Liver (tissue), 9 donors: ENCODE data around the gene LCA5L. TPM values are rescaled to one million over a fixed set of nuclear protein-coding genes. Genes with fewer than 3 reads are reported as not detected.
"Not testable (repeated sequence)": the region's sequence is repeated elsewhere in the genome, so short reads cannot be mapped to it uniquely, and the experiment has no call there.

ENCODE experiments used
- DNase-seq: peaks from one replicate; pipeline ENCODE4 v3.0.0-alpha.2; 2017; ENCODE audit warnings: low spot score
- H3K27ac ChIP-seq, 2 donors: one replicate each; pipeline ENCODE4 v1.7.0; 2013; ENCODE audit warnings: inconsistent platforms in 2 of 2, low read length in 2 of 2, control low read depth in 1 of 2, low read depth in 1 of 2, mild to moderate bottlenecking in 1 of 2
- H3K27me3 ChIP-seq, 4 donors: one replicate each; pipeline versions ENCODE4 v1.6.1 to v1.7.0; 2013; ENCODE audit warnings: low read length in 3 of 4, inconsistent platforms in 1 of 4, mild to moderate bottlenecking in 1 of 4, moderate library complexity in 1 of 4; ENCODE audit not compliant: control insufficient read depth in 4 of 4, insufficient read depth in 4 of 4
- H3K36me3 ChIP-seq, 4 donors: one replicate each; pipeline versions ENCODE4 v1.6.1 to v1.7.0; 2013; ENCODE audit warnings: low read length in 3 of 4, mild to moderate bottlenecking in 3 of 4, low read depth in 1 of 4, moderate library complexity in 1 of 4; ENCODE audit not compliant: control insufficient read depth in 4 of 4, insufficient read depth in 3 of 4
- H3K4me1 ChIP-seq, 4 donors: one replicate each; pipeline versions ENCODE4 v1.6.1 to v1.7.0; 2013; ENCODE audit warnings: low read length in 3 of 4, mild to moderate bottlenecking in 3 of 4, moderate library complexity in 1 of 4; ENCODE audit not compliant: control insufficient read depth in 4 of 4, insufficient read depth in 4 of 4
- H3K4me3 ChIP-seq, 3 donors: one replicate each; pipeline versions ENCODE4 v1.6.1 to v1.7.0; 2013; ENCODE audit warnings: low read length in 3 of 3, control low read depth in 1 of 3, low read depth in 1 of 3, mild to moderate bottlenecking in 1 of 3
- H3K9ac ChIP-seq, 2 donors: one replicate each; pipeline ENCODE4 v1.7.0; 2013; ENCODE audit warnings: low read length in 2 of 2, mild to moderate bottlenecking in 2 of 2, moderate library complexity in 2 of 2, control low read depth in 1 of 2, low read depth in 1 of 2
- H3K9me3 ChIP-seq, 4 donors: one replicate each; pipeline versions ENCODE4 v1.6.1 to v1.7.0; 2013; ENCODE audit warnings: low read length in 3 of 4; ENCODE audit not compliant: control insufficient read depth in 4 of 4
- EGR1 ChIP-seq, 2 donors: IDR thresholded peaks; 2 replicates each; pipeline ENCODE4 v1.6.1; 2016 to 2018; ENCODE audit warnings: antibody characterized with exemption in 2 of 2, low read depth in 2 of 2
- GABPA ChIP-seq, 2 donors: IDR thresholded peaks in 1 of 2; conservative IDR thresholded peaks in 1 of 2; 2 replicates each; pipeline ENCODE4 v1.6.1; 2016; ENCODE audit warnings: antibody characterized with exemption in 2 of 2, mild to moderate bottlenecking in 1 of 2, moderate library complexity in 1 of 2
- HNF4G ChIP-seq: IDR thresholded peaks from 2 replicates; pipeline ENCODE4 v1.6.1; 2016; ENCODE audit warnings: antibody characterized with exemption
- JUND ChIP-seq, 2 donors: IDR thresholded peaks; 2 replicates each; pipeline ENCODE4 v1.6.1; 2016; ENCODE audit warnings: antibody characterized with exemption in 2 of 2
- RAD21 ChIP-seq, 2 donors: IDR thresholded peaks; 2 replicates each; pipeline ENCODE4 v1.6.1; 2016; ENCODE audit warnings: antibody characterized with exemption in 2 of 2, mild to moderate bottlenecking in 2 of 2
- RXRA ChIP-seq, 2 donors: IDR thresholded peaks; 2 replicates each; pipeline ENCODE4 v1.6.1; 2017 to 2018; ENCODE audit warnings: antibody characterized with exemption in 2 of 2, mild to moderate bottlenecking in 1 of 2
- SP1 ChIP-seq: IDR thresholded peaks from 2 replicates; pipeline ENCODE4 v1.6.1; 2018; ENCODE audit warnings: antibody characterized with exemption, mild to moderate bottlenecking
- TAF1 ChIP-seq: conservative IDR thresholded peaks from 2 replicates; pipeline ENCODE4 v1.6.1; 2016; ENCODE audit warnings: antibody characterized with exemption, mild to moderate bottlenecking
- WGBS: extraction: QIAGEN DNeasy Blood & Tissue Kit; methylation state at CpG from one replicate; pipeline ENCODE4 v1.1.7; 2013; 5-methylcytosine and 5-hydroxymethylcytosine counted together
- polyA plus RNA-seq, 2 donors: library from polyadenylated mRNA; stranded (reverse) in 1 of 2; unstranded in 1 of 2; fragments of 200-250 nt in 1 of 2; fragments of >200 nt in 1 of 2; fragmentation: Nextera tagmentation in 1 of 2; extraction: Ambion mirVana in 1 of 2; gene quantifications; one replicate each; pipeline versions ENCODE4 v1.2.1 to v1.2.3, GENCODE V29; 2013 to 2015
- total RNA-seq, 2 donors: library from RNA; depleted of rRNA; stranded (reverse); fragments of >200 nt; gene quantifications; one replicate each; pipeline ENCODE4 v1.2.3, GENCODE V29; 2014
- TF ChIP-seq, protein P1 (sequence below): IDR thresholded peaks from 2 replicates; pipeline ENCODE4 v1.6.1; 2016; ENCODE audit warnings: antibody characterized with exemption
- TF ChIP-seq, protein P2 (sequence below): IDR thresholded peaks from 2 replicates; pipeline ENCODE4 v1.6.1; 2016; ENCODE audit warnings: antibody characterized with exemption
- TF ChIP-seq, protein P3 (sequence below): fragments of 150-350 bp; IDR thresholded peaks from 2 replicates; pipeline ENCODE4 v1.5.1; 2017; ENCODE audit warnings: improper control_type of control experiment, low read depth, low read length; ENCODE audit not compliant: missing input control
- TF ChIP-seq, protein P4 (sequence below): IDR thresholded peaks from 2 replicates; pipeline ENCODE4 v1.6.1; 2016; ENCODE audit warnings: antibody characterized with exemption
- TF ChIP-seq, protein P5 (sequence below): IDR thresholded peaks from 2 replicates; pipeline ENCODE4 v1.6.1; 2016; ENCODE audit warnings: antibody characterized with exemption, mild to moderate bottlenecking
- donor health status: healthy.
- donor health status: healthy.
- donor health status: healthy.
- donor health status: healthy.
- donor health status: healthy.

The LCA5L gene
- total and polyA plus RNA-seq, 4 donors, result 0.19 to 1.6 (median 0.99) TPM

DNA sequence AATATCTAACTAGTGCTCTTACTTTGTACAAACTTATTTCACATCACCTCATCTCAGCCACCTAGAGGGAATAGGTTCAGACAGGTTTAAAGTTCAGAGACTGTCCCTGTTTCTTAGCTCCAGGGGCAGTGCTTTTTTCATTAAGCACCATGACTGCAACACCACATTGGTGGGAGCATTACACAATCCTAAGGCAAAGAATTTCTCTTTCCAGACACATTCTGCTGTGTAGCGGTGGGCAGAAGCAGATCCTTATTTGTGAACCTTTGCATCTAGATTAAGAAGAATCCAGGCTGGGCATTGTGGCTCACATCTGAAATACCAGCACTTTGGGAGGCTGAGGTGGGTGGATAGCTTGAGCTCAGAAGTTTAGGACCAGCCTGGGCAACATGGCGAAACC lies 16.1 kb downstream of the LCA5L start:
- H3K4me1 ChIP-seq, result no peaks in the 10 kb centered on the region
- no peak for DNase-seq
- no peaks in the 10 kb centered on the region for H3K9me3 ChIP-seq
- 70% methylated on average over 2 of the region's 2 CpGs for WGBS
- H3K36me3 ChIP-seq, result peaks cover 0 to 1% (median 0%) of the 10 kb centered on the region in 4 donors
- H3K4me3 ChIP-seq, result no peak overlapping the region
- no peak overlapping the region for H3K9ac ChIP-seq
- no peak overlapping the region for H3K27ac ChIP-seq
- TF ChIP-seq, protein P1, sequence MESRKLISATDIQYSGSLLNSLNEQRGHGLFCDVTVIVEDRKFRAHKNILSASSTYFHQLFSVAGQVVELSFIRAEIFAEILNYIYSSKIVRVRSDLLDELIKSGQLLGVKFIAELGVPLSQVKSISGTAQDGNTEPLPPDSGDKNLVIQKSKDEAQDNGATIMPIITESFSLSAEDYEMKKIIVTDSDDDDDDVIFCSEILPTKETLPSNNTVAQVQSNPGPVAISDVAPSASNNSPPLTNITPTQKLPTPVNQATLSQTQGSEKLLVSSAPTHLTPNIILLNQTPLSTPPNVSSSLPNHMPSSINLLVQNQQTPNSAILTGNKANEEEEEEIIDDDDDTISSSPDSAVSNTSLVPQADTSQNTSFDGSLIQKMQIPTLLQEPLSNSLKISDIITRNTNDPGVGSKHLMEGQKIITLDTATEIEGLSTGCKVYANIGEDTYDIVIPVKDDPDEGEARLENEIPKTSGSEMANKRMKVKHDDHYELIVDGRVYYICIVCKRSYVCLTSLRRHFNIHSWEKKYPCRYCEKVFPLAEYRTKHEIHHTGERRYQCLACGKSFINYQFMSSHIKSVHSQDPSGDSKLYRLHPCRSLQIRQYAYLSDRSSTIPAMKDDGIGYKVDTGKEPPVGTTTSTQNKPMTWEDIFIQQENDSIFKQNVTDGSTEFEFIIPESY, result no peak
- TF ChIP-seq RXRA (IDR thresholded peaks at IDR 0.05) (no peak), JUND (IDR thresholded peaks at IDR 0.05) (no peak), GABPA (IDR thresholded peaks at IDR 0.05 in 1 of 2, conservative IDR thresholded peaks at IDR 0.05 in 1 of 2) (no peak), TAF1 (no peak), EGR1 (IDR thresholded peaks at IDR 0.05; ENCODE audit: low read depth in 2 of 2) (no peak)
- TF ChIP-seq, protein P2, sequence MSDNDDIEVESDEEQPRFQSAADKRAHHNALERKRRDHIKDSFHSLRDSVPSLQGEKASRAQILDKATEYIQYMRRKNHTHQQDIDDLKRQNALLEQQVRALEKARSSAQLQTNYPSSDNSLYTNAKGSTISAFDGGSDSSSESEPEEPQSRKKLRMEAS, result no peak
- TF ChIP-seq, protein P3, sequence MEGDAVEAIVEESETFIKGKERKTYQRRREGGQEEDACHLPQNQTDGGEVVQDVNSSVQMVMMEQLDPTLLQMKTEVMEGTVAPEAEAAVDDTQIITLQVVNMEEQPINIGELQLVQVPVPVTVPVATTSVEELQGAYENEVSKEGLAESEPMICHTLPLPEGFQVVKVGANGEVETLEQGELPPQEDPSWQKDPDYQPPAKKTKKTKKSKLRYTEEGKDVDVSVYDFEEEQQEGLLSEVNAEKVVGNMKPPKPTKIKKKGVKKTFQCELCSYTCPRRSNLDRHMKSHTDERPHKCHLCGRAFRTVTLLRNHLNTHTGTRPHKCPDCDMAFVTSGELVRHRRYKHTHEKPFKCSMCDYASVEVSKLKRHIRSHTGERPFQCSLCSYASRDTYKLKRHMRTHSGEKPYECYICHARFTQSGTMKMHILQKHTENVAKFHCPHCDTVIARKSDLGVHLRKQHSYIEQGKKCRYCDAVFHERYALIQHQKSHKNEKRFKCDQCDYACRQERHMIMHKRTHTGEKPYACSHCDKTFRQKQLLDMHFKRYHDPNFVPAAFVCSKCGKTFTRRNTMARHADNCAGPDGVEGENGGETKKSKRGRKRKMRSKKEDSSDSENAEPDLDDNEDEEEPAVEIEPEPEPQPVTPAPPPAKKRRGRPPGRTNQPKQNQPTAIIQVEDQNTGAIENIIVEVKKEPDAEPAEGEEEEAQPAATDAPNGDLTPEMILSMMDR, result no peak
- TF ChIP-seq, protein P4, sequence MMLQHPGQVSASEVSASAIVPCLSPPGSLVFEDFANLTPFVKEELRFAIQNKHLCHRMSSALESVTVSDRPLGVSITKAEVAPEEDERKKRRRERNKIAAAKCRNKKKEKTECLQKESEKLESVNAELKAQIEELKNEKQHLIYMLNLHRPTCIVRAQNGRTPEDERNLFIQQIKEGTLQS, result no peak
- no peaks in the 10 kb centered on the region for H3K27me3 ChIP-seq

DNA sequence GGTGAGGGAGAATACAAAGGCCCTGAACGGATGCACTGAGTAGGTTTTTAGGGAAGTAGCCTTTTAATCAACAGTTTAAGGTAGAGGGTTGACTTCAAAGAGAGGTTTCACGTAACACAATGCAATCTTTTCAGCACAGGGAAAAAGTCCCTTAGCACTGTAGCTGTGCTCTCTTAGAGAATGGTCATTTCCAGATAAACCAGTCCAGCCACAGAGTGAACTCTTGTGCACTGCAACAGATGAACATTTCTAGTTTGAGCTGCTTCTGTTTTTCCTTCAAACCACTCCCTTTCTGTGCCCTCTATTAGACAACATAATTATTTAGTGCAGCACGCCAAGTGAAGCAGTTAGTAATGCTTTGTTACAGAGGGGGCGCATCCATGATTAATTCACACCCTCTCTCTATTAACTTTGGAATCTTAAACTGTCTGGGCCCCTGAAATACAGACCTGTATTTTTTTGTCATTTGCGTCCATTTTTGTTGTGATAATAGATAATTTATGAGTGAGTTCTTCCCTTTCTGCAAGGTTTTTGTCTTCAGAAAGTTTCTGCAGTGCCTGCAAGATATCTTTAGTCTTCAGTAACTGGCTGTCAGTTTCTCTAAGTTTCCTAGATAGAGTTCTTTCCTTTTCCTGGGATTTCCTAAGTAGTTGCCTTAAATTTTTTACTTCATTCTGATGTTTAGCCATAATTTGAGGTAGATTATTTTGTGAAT lies 22.9 kb downstream of the LCA5L start:
- Histone ChIP-seq H3K4me1 (no peaks in the 10 kb centered on the region), H3K4me3 (no peak overlapping the region), H3K27ac (no peak overlapping the region), H3K9me3 (no peaks in the 10 kb centered on the region), H3K36me3 (peaks cover 0 to 1% (median 0%) of the 10 kb centered on the region in 4 donors), H3K9ac (no peak overlapping the region), H3K27me3 (no peaks in the 10 kb centered on the region)
- TF ChIP-seq TAF1, result no peak
- no peak for TF ChIP-seq SP1
- TF ChIP-seq, protein P4, result no peak
- TF ChIP-seq, protein P1, result no peak
- TF ChIP-seq RAD21 (IDR thresholded peaks at IDR 0.05), result no peak
- TF ChIP-seq, protein P5, sequence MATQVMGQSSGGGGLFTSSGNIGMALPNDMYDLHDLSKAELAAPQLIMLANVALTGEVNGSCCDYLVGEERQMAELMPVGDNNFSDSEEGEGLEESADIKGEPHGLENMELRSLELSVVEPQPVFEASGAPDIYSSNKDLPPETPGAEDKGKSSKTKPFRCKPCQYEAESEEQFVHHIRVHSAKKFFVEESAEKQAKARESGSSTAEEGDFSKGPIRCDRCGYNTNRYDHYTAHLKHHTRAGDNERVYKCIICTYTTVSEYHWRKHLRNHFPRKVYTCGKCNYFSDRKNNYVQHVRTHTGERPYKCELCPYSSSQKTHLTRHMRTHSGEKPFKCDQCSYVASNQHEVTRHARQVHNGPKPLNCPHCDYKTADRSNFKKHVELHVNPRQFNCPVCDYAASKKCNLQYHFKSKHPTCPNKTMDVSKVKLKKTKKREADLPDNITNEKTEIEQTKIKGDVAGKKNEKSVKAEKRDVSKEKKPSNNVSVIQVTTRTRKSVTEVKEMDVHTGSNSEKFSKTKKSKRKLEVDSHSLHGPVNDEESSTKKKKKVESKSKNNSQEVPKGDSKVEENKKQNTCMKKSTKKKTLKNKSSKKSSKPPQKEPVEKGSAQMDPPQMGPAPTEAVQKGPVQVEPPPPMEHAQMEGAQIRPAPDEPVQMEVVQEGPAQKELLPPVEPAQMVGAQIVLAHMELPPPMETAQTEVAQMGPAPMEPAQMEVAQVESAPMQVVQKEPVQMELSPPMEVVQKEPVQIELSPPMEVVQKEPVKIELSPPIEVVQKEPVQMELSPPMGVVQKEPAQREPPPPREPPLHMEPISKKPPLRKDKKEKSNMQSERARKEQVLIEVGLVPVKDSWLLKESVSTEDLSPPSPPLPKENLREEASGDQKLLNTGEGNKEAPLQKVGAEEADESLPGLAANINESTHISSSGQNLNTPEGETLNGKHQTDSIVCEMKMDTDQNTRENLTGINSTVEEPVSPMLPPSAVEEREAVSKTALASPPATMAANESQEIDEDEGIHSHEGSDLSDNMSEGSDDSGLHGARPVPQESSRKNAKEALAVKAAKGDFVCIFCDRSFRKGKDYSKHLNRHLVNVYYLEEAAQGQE, result no peak
- no peak for TF ChIP-seq JUND (IDR thresholded peaks at IDR 0.05)
- no peak for TF ChIP-seq HNF4G
- no peak for DNase-seq
- WGBS, result 82% methylated on average over 5 of the region's 5 CpGs

DNA sequence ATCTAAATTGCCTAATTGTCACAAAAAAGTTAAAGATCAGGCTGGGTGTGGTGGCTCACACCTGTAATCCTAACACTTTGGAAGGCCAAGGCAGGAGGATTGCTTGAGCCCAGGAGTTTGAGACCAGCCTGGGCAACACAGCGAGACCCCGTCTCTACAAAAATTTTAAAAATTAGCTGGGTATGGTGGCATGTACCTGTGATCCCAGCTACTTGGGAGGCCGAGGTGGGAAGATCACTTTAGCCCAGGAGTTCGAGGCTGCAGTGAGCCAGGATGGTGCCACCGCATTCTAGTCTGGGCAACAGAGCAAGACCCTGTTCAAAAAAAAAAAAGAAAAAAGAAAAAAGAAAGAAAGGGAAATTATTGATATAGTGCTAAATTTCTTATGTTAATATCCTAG lies 26.4 kb downstream of the LCA5L start:
- DNase-seq, H3K4me1 ChIP-seq, H3K27me3 ChIP-seq, H3K9me3 ChIP-seq, H3K36me3 ChIP-seq, H3K27ac ChIP-seq, H3K9ac ChIP-seq, H3K4me3 ChIP-seq: not testable (repeated sequence)
- WGBS, result 96% methylated on average over 5 of the region's 5 CpGs
